Inflammatory macrophage (primary cell): ENCODE measurements around the gene MARF1.
"Not testable (repeated sequence)": the region's sequence is repeated elsewhere in the genome, so short reads cannot be mapped to it uniquely, and the experiment has no call there.

Experiments
- DNase-seq, 2 donors: peaks; one replicate each; pipeline ENCODE4 v3.0.0-alpha.2; 2020 to 2022

The MARF1 gene

GRCh38 chr16:15599303-15600070 is 43.5 kb downstream of the MARF1 start:
- no peak for DNase-seq

DNA sequence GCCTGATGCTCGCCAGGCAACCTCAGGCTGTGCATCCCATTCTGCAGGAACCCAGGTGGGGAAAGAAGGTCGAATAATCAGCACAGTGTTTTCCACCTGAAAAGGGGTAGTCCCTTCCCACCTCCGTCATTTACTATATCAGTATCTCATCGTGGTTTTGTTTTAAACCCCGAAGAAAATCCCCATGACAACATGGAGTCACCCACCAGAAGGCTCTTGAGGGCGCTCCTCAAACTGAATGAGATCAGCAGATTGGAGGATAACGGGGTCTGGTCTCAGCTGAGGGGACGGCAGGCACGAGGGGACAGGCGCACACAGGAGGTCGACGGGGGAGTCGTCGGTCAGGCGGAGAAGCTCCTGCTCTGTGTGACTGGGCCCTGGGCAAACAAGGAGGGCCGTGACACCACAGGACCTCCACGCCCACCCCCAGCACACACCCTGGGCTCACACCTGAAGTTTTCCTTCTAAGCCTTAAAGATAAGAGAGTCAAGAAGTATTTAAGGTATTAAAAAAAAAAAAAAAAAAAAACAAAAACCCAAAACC is 44.2 kb downstream of the MARF1 start:
- DNase-seq: no peak

- DNase-seq: no peak
Observed at GRCh38 chr16:15597822-15598647, 44.9 kb downstream of the MARF1 start.

DNA sequence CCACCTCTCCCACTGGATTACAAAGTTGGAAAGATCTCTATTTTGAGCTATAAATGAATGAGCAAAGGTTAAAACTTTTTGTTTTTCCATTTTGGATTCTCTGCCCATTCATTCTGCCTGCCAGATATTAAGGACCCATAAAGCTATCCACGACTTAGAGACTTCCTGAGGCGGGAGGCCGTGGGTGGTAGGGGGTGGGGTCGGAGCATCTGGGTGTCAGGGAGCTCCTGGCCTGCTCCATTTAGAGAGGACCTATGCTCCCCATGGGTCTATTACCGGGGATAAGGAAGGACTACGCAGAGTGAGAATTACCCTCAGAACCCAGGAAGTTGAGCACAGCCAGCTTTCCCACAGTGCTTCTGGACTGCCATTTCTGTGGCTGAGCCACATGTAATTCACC is 45.8 kb downstream of the MARF1 start:
- DNase-seq: peak; percentile 18 to 45

- peak in 1 of 2 donors; percentile 26 for DNase-seq
Observed at GRCh38 chr16:15594711-15595320, 48.1 kb downstream of the MARF1 start.

GRCh38 chr16:15593235-15593634 is 49.7 kb downstream of the MARF1 start:
- DNase-seq: peak; percentile 78 to 92

DNA sequence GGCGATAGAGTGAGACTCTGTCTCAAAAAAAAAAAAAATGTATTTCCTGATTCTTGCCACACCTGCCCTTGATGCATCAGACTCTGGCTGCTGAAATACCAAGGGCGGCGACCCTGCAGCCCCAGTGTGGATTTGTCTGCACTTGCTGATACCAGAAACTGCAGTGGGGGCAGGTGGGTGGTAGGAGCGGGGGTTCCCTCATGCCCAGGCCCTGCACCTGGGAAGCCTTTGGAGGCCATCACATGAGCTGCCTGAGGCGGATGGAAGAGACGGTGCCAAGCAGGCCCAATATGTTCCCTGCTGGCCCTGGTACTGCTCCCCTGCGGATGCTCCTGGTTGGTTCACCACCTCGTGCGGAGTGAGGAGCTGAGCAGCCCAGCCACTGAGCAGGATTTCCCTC is 50.6 kb downstream of the MARF1 start:
- DNase-seq: peak in 1 of 2 donors; percentile 20

- no peak for DNase-seq
Observed at GRCh38 chr16:15587152-15587825, 55.7 kb downstream of the MARF1 start.

GRCh38 chr16:15586716-15587115 is 56.2 kb downstream of the MARF1 start:
- DNase-seq: no peak

GRCh38 chr16:15585956-15586355 is 57.0 kb downstream of the MARF1 start:
- DNase-seq: no peak

GRCh38 chr16:15583526-15583925 is 59.4 kb downstream of the MARF1 start:
- DNase-seq: no peak

GRCh38 chr16:15581127-15581815 is 61.7 kb downstream of the MARF1 start:
- DNase-seq: no peak

GRCh38 chr16:15578824-15579223 is 64.1 kb downstream of the MARF1 start:
- no peak for DNase-seq

- DNase-seq: no peak
Observed at GRCh38 chr16:15576960-15577958, 65.7 kb downstream of the MARF1 start.

DNA sequence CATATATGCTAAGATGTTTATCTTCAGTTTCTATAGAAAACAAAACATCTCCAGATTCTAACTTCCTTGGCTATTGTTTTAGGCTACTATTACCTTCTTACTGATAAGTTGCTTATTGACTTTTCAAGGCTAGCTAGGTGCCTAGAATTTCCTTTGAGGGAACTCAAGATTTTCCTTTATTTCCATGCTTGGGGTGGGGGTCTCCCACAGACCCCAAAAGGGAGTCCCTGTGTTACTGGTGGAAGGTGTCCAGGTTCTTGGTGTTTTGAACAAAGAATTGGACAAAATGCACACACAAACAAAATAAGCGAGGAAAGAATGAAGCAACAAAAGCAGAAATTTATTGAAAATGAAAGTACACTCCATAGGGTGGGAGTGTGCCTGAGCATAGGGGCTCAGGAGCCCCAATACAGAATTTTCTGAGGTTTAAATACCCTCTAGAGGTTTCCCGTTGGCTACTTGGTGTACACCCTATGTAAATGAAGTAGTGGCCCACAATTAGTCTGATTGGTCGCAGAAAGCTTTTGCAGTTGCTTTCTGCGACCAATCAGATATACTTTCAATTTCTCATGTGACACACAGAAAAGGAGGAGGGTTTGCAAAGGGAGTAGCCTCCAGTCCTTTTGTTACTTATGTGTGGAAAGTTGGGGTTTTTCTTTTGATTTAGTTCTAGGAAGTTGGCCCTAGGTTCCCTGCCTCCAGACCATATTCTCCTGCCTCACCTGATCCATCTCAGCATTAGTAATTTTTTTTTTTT is 67.5 kb downstream of the MARF1 start:
- DNase-seq: peak in 1 of 2 donors; percentile 7

DNA sequence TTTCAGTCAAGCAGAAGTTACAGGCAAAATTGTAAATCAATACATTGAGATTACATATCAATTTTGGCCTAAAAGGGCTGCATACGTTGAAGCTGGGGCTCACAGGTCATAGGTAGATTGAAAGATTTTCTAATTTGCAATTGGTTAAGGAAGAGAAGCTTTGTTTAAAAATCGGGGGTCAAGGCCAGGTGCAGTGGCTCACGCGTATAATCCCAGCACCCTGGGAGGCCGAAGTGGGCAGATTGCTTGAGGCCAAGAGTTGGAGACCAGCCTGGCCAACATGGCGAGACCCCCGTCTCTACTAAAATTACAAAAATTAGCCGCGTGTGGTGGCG is 68.4 kb downstream of the MARF1 start:
- DNase-seq: no peak

GRCh38 chr16:15573896-15574613 is 68.9 kb downstream of the MARF1 start:
- not testable (repeated sequence) for DNase-seq

DNA sequence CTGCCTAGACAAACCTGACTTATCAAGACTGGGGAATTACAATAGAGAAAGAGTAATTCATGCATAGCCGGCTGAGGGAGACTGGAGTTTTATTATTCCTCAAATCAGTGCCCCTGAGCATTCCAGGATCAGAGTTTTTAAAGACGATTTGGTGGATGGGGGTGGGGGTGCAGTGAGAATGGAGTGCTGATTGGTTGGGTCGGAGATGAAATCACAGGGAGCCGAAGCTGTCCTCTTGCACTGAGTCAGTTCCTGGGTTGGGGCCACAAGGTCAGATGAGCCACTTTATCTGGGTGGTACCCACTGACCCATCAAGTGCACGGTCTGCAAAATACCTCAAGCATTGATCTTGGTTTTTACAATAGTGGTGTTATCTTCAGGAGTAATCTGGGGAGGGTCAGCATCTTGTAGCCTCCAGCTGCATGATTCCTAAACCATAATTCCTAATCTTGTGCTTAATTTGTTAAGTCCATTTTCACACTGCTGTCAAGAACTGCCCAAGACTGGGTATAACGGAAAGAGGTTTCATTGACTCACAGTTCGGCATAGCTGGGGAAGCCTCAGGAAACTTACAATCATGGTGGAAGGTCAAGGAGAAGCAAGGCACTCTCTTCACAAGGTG is 69.6 kb downstream of the MARF1 start:
- DNase-seq: no peak
